Fibroblast of skin of abdomen (primary cell): Measurements from ENCODE around the gene HAUS5.
"Not testable (repeated sequence)": the region's sequence is repeated elsewhere in the genome, so short reads cannot be mapped to it uniquely, and the experiment has no call there.

Experiments used
- DNase-seq: peaks from one replicate; pipeline ENCODE4 v3.0.0-alpha.2; 2013

HAUS5 gene

GRCh38 chr19:35644206-35644986, 31.9 kb downstream of the HAUS5 start:
- DNase-seq: peak; percentile 92

GRCh38 chr19:35644987-35645679, 32.6 kb downstream of the HAUS5 start:
- peak; percentile 53 for DNase-seq

- DNase-seq: no peak
Observed at GRCh38 chr19:35645680-35646511, 33.4 kb downstream of the HAUS5 start.

GRCh38 chr19:35648017-35648961, 35.8 kb downstream of the HAUS5 start, which contains the start of gene COX6B1:
Gene COX6B1 (plus strand): TSS chr19:35648323. CDS start chr19:35651244, 2,921 bp downstream.
- peak; percentile 96 for DNase-seq

GRCh38 chr19:35650581-35650980, 38.0 kb downstream of the HAUS5 start:
- no peak for DNase-seq

- DNase-seq: not testable (repeated sequence)
Observed at GRCh38 chr19:35654828-35655227, 42.3 kb downstream of the HAUS5 start.

- no peak for DNase-seq
Observed at GRCh38 chr19:35655600-35655999, 43.1 kb downstream of the HAUS5 start.

GRCh38 chr19:35656700-35657099, 44.2 kb downstream of the HAUS5 start:
- DNase-seq: no peak

- no peak for DNase-seq
Observed at GRCh38 chr19:35657904-35658700, 45.6 kb downstream of the HAUS5 start.

GRCh38 chr19:35661995-35662340, 49.4 kb downstream of the HAUS5 start:
- no peak for DNase-seq

- DNase-seq: no peak
Observed at GRCh38 chr19:35663981-35664380, 51.4 kb downstream of the HAUS5 start.

GRCh38 chr19:35665157-35665556, 52.6 kb downstream of the HAUS5 start:
- DNase-seq: no peak

GRCh38 chr19:35665604-35666003, 53.1 kb downstream of the HAUS5 start:
- no peak for DNase-seq

- no peak for DNase-seq
Observed at GRCh38 chr19:35666251-35666913, 53.8 kb downstream of the HAUS5 start, which contains the start of gene UPK1A. Gene UPK1A (plus strand): TSS chr19:35666517. CDS start chr19:35666813, 296 bp downstream.

- DNase-seq: no peak
Observed at GRCh38 chr19:35669566-35669965, 57.0 kb downstream of the HAUS5 start.

- DNase-seq: no peak
Observed at GRCh38 chr19:35669974-35670373, 57.4 kb downstream of the HAUS5 start.

GRCh38 chr19:35670686-35671085, 58.2 kb downstream of the HAUS5 start:
- no peak for DNase-seq

GRCh38 chr19:35671818-35672217, 59.3 kb downstream of the HAUS5 start:
- no peak for DNase-seq

- DNase-seq: peak; percentile 11
Observed at GRCh38 chr19:35673121-35673804, 60.7 kb downstream of the HAUS5 start.
